ENCODE measurements around the gene NTF4. TPM values are rescaled to one million over a fixed set of nuclear protein-coding genes. Genes with fewer than 3 reads are reported as not detected.

Gene NTF4
- total RNA-seq, 1 donor, result not detected

GRCh38 chr19:49071860-49072547 is 7.4 kb upstream of the NTF4 start:
- H2AFZ ChIP-seq (ENCODE audit: low read length), result no peak overlapping the region
- H3K4me3 ChIP-seq (ENCODE audit: insufficient read depth, low read length), result peak overlapping the region; percentile 13
- no peak overlapping the region for H3K4me2 ChIP-seq (ENCODE audit: insufficient read depth, low read length)

DNA sequence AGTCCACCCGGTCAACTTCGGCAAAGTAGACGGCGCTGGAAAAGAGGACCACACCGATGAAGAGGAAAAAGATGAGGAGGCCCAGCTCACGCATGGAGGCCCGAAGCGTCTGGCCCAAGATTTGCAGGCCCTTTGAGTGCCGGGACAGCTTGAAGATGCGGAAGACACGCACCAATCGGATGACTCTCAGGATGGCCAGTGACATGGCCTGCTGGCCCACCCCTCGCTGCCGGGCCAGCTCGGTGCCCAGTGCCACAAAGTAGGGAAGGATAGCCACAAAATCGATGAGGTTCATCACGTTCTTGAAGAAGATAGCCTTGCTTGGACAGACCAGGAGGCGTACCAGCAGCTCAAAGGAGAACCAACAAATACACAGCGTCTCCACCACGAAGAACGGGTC is 5.8 kb upstream of the NTF4 start:
- Histone ChIP-seq H2AFZ (ENCODE audit: low read length) (no peak overlapping the region), H4K20me1 (ENCODE audit: insufficient read depth, low read length) (no peaks in the 10 kb centered on the region)

More at GRCh38 chr19:49071860-49072547, 7.4 kb upstream of the NTF4 start:
- Histone ChIP-seq H3K9me3 (ENCODE audit: low read depth, low read length) (no peaks in the 10 kb centered on the region), H4K20me1 (ENCODE audit: insufficient read depth, low read length) (no peaks in the 10 kb centered on the region), H3K27me3 (ENCODE audit: insufficient read depth, low read length) (peaks cover 19% of the 10 kb centered on the region), H3K79me2 (ENCODE audit: insufficient read depth, low read length) (no peaks in the 10 kb centered on the region), H3K4me1 (ENCODE audit: insufficient read depth, low read length) (no peaks in the 10 kb centered on the region), H3K27ac (ENCODE audit: low read depth, low read length) (no peak overlapping the region), H3K36me3 (ENCODE audit: insufficient read depth, low read length) (no peaks in the 10 kb centered on the region)
- peak; percentile 72 for DNase-seq (ENCODE audit: insufficient read length, low spot score, missing footprints)
- no peak for TF ChIP-seq CTCF (IDR thresholded peaks at IDR 0.05; ENCODE audit: extremely low read depth, low read depth, low read length)

DNA sequence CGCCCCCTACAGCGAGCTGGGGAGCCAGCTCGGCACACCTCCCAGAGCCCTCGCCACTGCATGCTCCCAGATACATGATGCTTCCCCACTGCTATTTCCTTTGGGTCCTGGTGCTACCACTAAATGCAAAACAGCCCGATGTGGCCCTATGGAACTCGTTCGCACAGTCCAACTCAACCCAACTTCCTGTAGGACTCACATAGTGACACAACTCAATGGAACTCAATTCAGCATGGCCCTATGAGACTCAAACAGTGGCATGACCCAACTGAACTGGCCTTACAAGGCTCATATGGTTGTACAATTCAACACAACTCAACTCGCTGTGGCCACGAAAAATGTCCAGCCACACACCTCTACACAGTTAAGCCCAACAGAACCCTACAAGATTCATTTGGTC is 4.4 kb upstream of the NTF4 start:
- peaks cover 21% of the 10 kb centered on the region for H3K27me3 ChIP-seq (ENCODE audit: insufficient read depth, low read length)
- no peak for TF ChIP-seq CTCF (IDR thresholded peaks at IDR 0.05; ENCODE audit: extremely low read depth, low read depth, low read length)
- H4K20me1 ChIP-seq (ENCODE audit: insufficient read depth, low read length), result no peaks in the 10 kb centered on the region
- H3K4me2 ChIP-seq (ENCODE audit: insufficient read depth, low read length), result no peak overlapping the region
- no peak overlapping the region for H2AFZ ChIP-seq (ENCODE audit: low read length)
- H3K4me1 ChIP-seq (ENCODE audit: insufficient read depth, low read length), result no peaks in the 10 kb centered on the region
- no peaks in the 10 kb centered on the region for H3K79me2 ChIP-seq (ENCODE audit: insufficient read depth, low read length)
- H3K9me3 ChIP-seq (ENCODE audit: low read depth, low read length), result no peaks in the 10 kb centered on the region
- H3K36me3 ChIP-seq (ENCODE audit: insufficient read depth, low read length), result no peaks in the 10 kb centered on the region
- H3K4me3 ChIP-seq (ENCODE audit: insufficient read depth, low read length), result no peak overlapping the region
- no peak overlapping the region for H3K27ac ChIP-seq (ENCODE audit: low read depth, low read length)
- no peak for DNase-seq (ENCODE audit: insufficient read length, low spot score, missing footprints)

More for the DNA sequence above, 5.8 kb upstream of the NTF4 start:
- H3K36me3 ChIP-seq (ENCODE audit: insufficient read depth, low read length), result no peaks in the 10 kb centered on the region
- no peak overlapping the region for H3K27ac ChIP-seq (ENCODE audit: low read depth, low read length)
- no peaks in the 10 kb centered on the region for H3K79me2 ChIP-seq (ENCODE audit: insufficient read depth, low read length)
- DNase-seq (ENCODE audit: insufficient read length, low spot score, missing footprints), result peak; percentile 67
- no peaks in the 10 kb centered on the region for H3K9me3 ChIP-seq (ENCODE audit: low read depth, low read length)
- no peak overlapping the region for H3K4me2 ChIP-seq (ENCODE audit: insufficient read depth, low read length)
- H3K4me1 ChIP-seq (ENCODE audit: insufficient read depth, low read length), result no peaks in the 10 kb centered on the region
- no peak overlapping the region for H3K4me3 ChIP-seq (ENCODE audit: insufficient read depth, low read length)
- H3K27me3 ChIP-seq (ENCODE audit: insufficient read depth, low read length), result peaks cover 19% of the 10 kb centered on the region
- TF ChIP-seq CTCF (IDR thresholded peaks at IDR 0.05; ENCODE audit: extremely low read depth, low read depth, low read length), result no peak

GRCh38 chr19:49067554-49067953 is 2.9 kb upstream of the NTF4 start:
- Histone ChIP-seq H3K4me2 (ENCODE audit: insufficient read depth, low read length) (no peak overlapping the region), H3K4me3 (ENCODE audit: insufficient read depth, low read length) (no peak overlapping the region), H3K4me1 (ENCODE audit: insufficient read depth, low read length) (no peaks in the 10 kb centered on the region), H4K20me1 (ENCODE audit: insufficient read depth, low read length) (no peaks in the 10 kb centered on the region), H3K9me3 (ENCODE audit: low read depth, low read length) (no peaks in the 10 kb centered on the region), H3K27me3 (ENCODE audit: insufficient read depth, low read length) (peaks cover 13% of the 10 kb centered on the region), H2AFZ (ENCODE audit: low read length) (no peak overlapping the region), H3K27ac (ENCODE audit: low read depth, low read length) (no peak overlapping the region), H3K79me2 (ENCODE audit: insufficient read depth, low read length) (no peaks in the 10 kb centered on the region), H3K36me3 (ENCODE audit: insufficient read depth, low read length) (no peaks in the 10 kb centered on the region)
- TF ChIP-seq CTCF (IDR thresholded peaks at IDR 0.05; ENCODE audit: extremely low read depth, low read depth, low read length), result no peak
- peak; percentile 82 for DNase-seq (ENCODE audit: insufficient read length, low spot score, missing footprints)

All from osteoblast (primary cell).